ENCODE measurements around the gene KRTAP5-3.

KRTAP5-3 gene

GRCh38 chr11:1563149-1563638, 45.1 kb downstream of the KRTAP5-3 start:
- DNase-seq = no peak

DNA sequence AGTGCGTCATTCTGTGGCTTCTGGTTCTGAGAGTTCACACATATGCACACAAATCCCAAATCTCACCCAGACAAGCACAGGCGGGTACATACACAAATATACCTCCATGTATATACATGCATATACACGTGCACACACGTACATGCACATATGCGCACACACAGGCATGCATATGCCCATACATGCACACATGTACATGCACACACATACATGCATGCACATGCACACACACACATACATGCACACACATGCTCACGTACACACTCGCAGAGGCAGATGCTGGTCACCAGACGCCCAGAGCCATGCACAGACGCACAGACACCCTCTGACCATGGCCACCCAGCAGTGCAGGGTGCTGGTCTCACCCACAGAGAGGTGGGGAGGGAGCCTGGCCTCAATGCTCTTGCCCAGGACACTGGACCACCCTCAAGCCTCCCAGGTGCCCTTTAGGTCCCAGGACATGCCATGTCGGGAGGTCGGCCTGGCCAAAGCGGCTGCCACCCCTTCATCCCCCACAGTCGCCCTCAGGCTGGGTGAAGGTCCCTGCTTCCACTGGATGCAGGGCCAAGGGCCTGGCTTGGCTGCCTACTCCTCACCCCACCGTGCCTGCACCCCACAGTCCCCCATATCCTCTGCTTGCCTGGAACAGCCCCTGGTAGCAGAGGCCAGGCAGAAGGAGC, 45.7 kb downstream of the KRTAP5-3 start:
- no peak for DNase-seq

DNA sequence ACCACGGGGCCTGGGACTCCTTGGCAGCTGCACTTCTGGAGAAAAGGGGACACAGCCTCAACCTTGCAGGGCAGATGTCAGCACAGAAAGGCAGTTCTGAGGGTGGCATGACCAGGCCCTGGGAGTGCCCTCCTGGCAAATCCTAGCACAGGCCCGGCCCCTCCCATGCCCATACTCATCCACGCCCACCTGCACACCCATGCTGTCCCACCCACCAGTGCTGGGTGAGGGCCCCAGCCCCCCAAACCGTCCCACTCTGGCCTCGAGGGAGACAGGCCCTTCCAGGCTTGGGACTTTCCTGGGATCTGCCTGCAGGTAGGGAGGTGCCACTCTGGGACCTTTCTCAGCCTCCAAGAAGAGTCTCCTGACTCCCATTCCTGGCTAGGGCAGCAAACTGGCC, 46.3 kb downstream of the KRTAP5-3 start:
- DNase-seq = no peak

DNA sequence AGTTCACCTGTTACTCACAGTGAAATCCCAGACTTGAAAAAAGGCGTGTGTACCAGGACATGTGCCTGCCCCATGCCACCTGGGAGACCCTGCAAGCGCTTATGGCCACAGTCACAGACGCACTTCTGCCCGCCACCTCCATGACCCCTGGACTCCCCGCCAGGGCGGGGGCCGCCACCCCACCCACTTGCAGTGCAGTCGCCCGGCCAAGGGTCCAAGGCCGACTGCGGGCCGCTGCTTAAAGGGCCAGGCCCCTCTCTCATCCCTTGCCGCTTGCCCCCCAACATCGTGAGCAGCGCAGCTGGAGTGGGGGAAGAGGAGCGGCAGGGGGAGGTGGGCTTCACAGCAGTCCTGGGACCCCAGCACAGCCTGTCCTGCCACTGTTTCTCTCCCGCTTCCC, 47.0 kb downstream of the KRTAP5-3 start:
- DNase-seq = no peak

- no peak for DNase-seq
These were observed 47.5 kb downstream of the KRTAP5-3 start for GRCh38 chr11:1560649-1561251.

GRCh38 chr11:1560002-1560648, 48.1 kb downstream of the KRTAP5-3 start:
- DNase-seq = no peak

DNA sequence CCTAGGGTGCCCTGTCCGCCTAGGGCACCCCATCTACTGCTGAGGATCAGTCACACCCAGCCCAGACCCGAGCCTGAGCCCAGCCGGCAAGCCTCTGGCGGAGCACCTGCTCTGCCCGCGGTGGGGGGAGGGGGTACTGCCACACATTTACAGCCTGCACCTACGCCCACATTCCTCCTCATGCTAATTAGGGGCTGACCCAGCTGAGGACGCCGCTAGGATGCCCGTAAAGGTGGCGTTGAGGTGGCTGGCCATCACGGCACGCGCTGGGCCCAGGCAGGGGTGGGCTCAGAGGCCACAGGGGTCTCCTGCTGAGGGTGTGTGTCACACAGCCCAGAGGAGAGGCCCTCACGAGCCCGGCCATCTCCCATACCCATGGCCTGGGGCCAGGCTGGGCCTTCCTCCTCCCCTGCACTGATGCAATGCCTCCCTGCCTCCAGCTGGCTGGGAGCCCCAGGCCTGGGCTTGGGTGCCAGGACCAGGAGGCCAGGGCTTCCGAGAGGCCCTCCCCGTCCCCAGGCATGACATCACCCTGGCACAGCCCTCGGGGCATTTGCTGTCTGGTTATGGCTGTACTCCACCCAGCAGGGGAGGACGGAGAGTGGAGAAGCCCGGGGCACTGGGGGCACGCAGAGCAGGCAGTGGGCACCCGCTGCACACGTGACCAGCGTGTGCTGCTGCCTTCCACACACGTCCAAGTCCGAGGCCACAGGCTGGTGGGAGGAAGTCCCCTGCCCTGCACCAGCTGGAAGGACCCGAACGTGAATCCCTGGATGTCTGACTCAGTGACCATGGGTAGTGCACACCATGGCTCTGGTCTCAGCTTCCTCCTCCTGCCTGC, 48.9 kb downstream of the KRTAP5-3 start:
- DNase-seq = no peak

- no peak for DNase-seq
These were observed 49.5 kb downstream of the KRTAP5-3 start for GRCh38 chr11:1558775-1559110.

GRCh38 chr11:1557904-1558774, 50.1 kb downstream of the KRTAP5-3 start:
- DNase-seq = no peak

Measured in effector CD4-positive, alpha-beta T cell (primary cell).